Right lobe of liver (tissue), 6 donors: Measurements from ENCODE around the gene KANK3. TPM values are rescaled to one million over a fixed set of nuclear protein-coding genes. Genes with fewer than 3 reads are reported as not detected.
A peak's percentile ranks its signal among the peaks of the same experiment; 100 is the strongest.

Source experiments
- ATAC-seq, 4 donors: fragments of 200-7000 bp; cut with Tn5 transposase; one replicate each; pipeline ENCODE4 v1.9.1; 2020; ENCODE audit warnings: mild to moderate bottlenecking in 4 of 4, moderate library complexity in 4 of 4
- DNase-seq, 3 donors: peaks; one replicate each; pipeline ENCODE4 v3.0.0-alpha.2; 2020
- H3K27ac ChIP-seq, 3 donors: fragments of 200-600 bp; one replicate each; pipeline ENCODE4 v1.8.0; 2022
- H3K27me3 ChIP-seq, 2 donors: fragments of 200-600 bp; one replicate each; pipeline ENCODE4 v1.8.0; 2022
- H3K36me3 ChIP-seq, 4 donors: fragments of 200-600 bp; sonication (generic) in 1 of 4; one replicate each; pipeline versions ENCODE4 v1.5.1 to v1.8.0; 2017 to 2022; ENCODE audit warnings: control low read depth in 1 of 4
- H3K4me1 ChIP-seq, 4 donors: fragments of 200-600 bp; sonication (generic) in 1 of 4; one replicate each; pipeline versions ENCODE4 v1.5.1 to v1.8.0; 2017 to 2022; ENCODE audit warnings: control low read depth in 1 of 4
- H3K4me3 ChIP-seq, 3 donors: fragments of 200-600 bp; one replicate each; pipeline ENCODE4 v1.8.0; 2022
- H3K9me3 ChIP-seq, 4 donors: fragments of 200-600 bp; sonication (generic) in 1 of 4; one replicate each; pipeline versions ENCODE4 v1.5.1 to v1.8.0; 2017 to 2022; ENCODE audit warnings: control low read depth in 1 of 4
- CTCF ChIP-seq, 4 donors: fragments of 200-600 bp in 3 of 4; fragments of 450-650 bp in 1 of 4; IDR thresholded peaks; one replicate each; pipeline versions ENCODE4 v1.5.1 to v1.8.0; 2016 to 2022; ENCODE audit warnings: antibody characterized with exemption in 4 of 4, mild to moderate bottlenecking in 2 of 4
- POLR2A ChIP-seq: fragments of 450-650 bp; IDR thresholded peaks from one replicate; pipeline ENCODE4 v1.6.1; 2017; ENCODE audit warnings: antibody characterized with exemption, mild to moderate bottlenecking
- WGBS: methylation state at CpG from one replicate; pipeline ENCODE4 v1.1.6; 2018; ENCODE audit warnings: low coverage, low lambda C conversion rate; ENCODE audit not compliant: insufficient coverage; ENCODE audit errors: missing lambda C conversion rate; 5-methylcytosine and 5-hydroxymethylcytosine counted together
- intact Hi-C, 2 donors: fragments of 100-400 bp; cut with DNase I; formaldehyde crosslinking; loops; one replicate each; pipeline versions ENCODE4 v1.11.2 to v1.14.1; 2022
- total RNA-seq, 6 experiments: library from RNA; depleted of rRNA in 2 of 6; stranded (reverse); fragments of >200 nt in 2 of 6; fragmentation: NEBNext Ultra II Directional in 3 of 6; extraction: Animal tissue kit (Norgen Biotek cat#: 25700) in 3 of 6; gene quantifications; one replicate each; pipeline versions ENCODE4 v1.1.0 to v1.2.4, GENCODE V29; 2016 to 2023
- donor health status: DM: no; HTN: yes; CAD: no.
- donor health status: DM: no; HTN: no; CAD: no.
- donor health status: DM: no; HTN: no; CAD: no.
- donor health status: DM: no; HTN: yes; CAD: no.
- donor health status: DM: no; HTN: yes; CAD: no.

KANK3 gene
- total RNA-seq, 6 experiments from 2014 or later: 2.9 to 6.0 (median 4.2) TPM

GRCh38 chr19:8336072-8336569, 6.9 kb downstream of the KANK3 start:
- TF ChIP-seq CTCF (IDR thresholded peaks at IDR 0.05): no peak
- no peak for TF ChIP-seq POLR2A
- H3K4me1 ChIP-seq: peaks cover 0 to 5% (median 2%) of the 10 kb centered on the region in 4 donors
- intact Hi-C loops: no loop called here
- DNase-seq: no peak
- peaks cover 0 to 18% of the 10 kb centered on the region in 2 donors for H3K27me3 ChIP-seq
- no peaks in the 10 kb centered on the region for H3K9me3 ChIP-seq
- H3K4me3 ChIP-seq: no peak overlapping the region
- WGBS: 48% methylated on average over 26 of the region's 27 CpGs
- no peak for ATAC-seq
- H3K36me3 ChIP-seq: no peaks in the 10 kb centered on the region
- H3K27ac ChIP-seq: no peak overlapping the region

GRCh38 chr19:8335343-8336071, 7.6 kb downstream of the KANK3 start:
- Histone ChIP-seq H3K9me3 (no peaks in the 10 kb centered on the region), H3K4me1 (peaks cover 0 to 5% (median 2%) of the 10 kb centered on the region in 4 donors), H3K4me3 (peak overlapping the region in 1 of 3 donors; percentile 33), H3K27me3 (peaks cover 0 to 18% of the 10 kb centered on the region in 2 donors), H3K36me3 (no peaks in the 10 kb centered on the region), H3K27ac (no peak overlapping the region)
- 4% methylated on average over 10 of the region's 79 CpGs for WGBS
- TF ChIP-seq CTCF (IDR thresholded peaks at IDR 0.05) (no peak), POLR2A (no peak)
- intact Hi-C loops: no loop called here
- DNase-seq (no peak), ATAC-seq (no peak)

GRCh38 chr19:8334458-8335342, 8.4 kb downstream of the KANK3 start:
- peak; percentile 55 to 64 (median 57) for DNase-seq
- peak; percentile 65 to 82 (median 72) for ATAC-seq
- Histone ChIP-seq H3K36me3 (no peaks in the 10 kb centered on the region), H3K4me3 (peak overlapping the region in 2 of 3 donors; percentile 23 to 33), H3K9me3 (no peaks in the 10 kb centered on the region), H3K27ac (no peak overlapping the region), H3K27me3 (peaks cover 0 to 18% of the 10 kb centered on the region in 2 donors), H3K4me1 (peaks cover 0 to 5% (median 2%) of the 10 kb centered on the region in 4 donors)
- intact Hi-C loops: no loop called here
- TF ChIP-seq CTCF (IDR thresholded peaks at IDR 0.05) (no peak), POLR2A (no peak)
- WGBS: 33% methylated on average over 16 of the region's 117 CpGs

GRCh38 chr19:8333767-8334457, 9.2 kb downstream of the KANK3 start:
- TF ChIP-seq POLR2A: no peak
- no peak for TF ChIP-seq CTCF (IDR thresholded peaks at IDR 0.05)
- Histone ChIP-seq H3K27ac (no peak overlapping the region), H3K27me3 (peaks cover 0 to 18% of the 10 kb centered on the region in 2 donors), H3K36me3 (no peaks in the 10 kb centered on the region), H3K4me3 (no peak overlapping the region), H3K4me1 (peaks cover 0 to 5% (median 2%) of the 10 kb centered on the region in 4 donors), H3K9me3 (no peaks in the 10 kb centered on the region)
- peak in 1 of 4 donors; percentile 5 for ATAC-seq
- 20% methylated on average over 3 of the region's 48 CpGs for WGBS
- intact Hi-C loops: no loop called here
- DNase-seq: no peak
